GM19351 (cell line): Measurements from ENCODE around the gene FAM107B.

ENCODE experiments used
- ATAC-seq: cut with Tn5 transposase; IDR thresholded peaks from one replicate; pipeline ENCODE4 v1.9.1; 2021; ENCODE audit warnings: mild to moderate bottlenecking, moderate library complexity; ENCODE audit not compliant: unreplicated experiment

Gene FAM107B

DNA sequence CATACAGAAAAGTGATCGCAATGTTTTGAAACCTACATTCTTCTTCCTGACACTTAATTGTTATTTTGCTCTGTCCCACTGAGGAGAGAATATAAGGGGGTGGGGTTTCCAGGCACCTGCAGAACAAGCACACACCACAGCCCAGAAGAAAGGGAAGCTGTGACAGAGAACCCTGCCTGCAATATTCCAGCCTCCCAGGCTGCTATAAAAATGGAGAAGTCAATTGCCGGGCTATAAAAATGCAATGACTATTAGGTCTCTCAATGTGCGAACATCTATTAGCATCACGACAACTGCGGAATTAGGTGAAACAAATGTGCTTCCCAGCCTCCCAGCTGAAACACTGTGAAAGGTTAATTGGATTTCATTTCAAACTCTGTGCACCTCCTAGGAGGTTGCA, 298.7 kb downstream of the FAM107B start:
- ATAC-seq: no peak

DNA sequence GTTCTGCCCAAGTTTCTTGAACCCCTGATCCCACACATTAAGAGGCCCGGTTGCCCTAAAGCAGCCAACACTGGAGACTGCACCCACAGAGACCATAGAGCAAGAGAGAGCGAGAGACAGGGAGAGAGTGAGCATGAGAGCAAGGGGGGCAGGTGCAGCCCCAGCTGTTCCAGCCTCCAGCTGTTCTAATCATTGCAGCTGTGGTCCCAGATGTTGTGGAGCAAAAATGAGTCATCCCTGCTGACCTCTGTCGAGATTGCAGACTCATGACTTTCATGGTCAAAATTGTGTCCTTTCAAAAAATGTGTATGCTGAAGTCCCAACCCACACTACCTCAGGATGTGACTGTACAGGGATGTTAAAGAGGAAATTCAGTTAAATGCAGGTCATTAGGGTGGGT, 300.0 kb downstream of the FAM107B start:
- no peak for ATAC-seq

- no peak for ATAC-seq
Observed at GRCh38 chr10:14470920-14471319, 303.8 kb downstream of the FAM107B start.

DNA sequence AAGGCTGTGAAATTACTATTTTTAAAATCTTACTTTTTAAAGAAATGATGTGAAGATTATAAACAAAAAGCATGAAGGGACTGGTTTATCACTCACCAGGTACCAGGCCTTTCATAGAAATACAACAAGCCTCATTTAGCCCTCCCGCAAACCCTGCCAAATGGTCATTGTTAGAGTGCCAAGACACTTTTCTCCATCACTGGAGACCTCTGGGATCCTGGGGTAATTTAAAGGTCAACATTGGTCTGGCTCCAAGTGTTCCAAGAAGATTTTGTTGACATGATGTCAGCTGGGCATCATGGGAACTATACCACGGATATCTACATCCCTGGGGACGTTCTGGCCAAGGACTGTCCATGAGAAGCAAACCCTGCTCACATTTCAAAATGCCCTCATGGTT, 306.0 kb downstream of the FAM107B start:
- ATAC-seq: no peak
